ENCODE measurements around the gene PHF19.

The PHF19 gene

GRCh38 chr9:120873512-120873911, 3.5 kb downstream of the PHF19 start:
- no peak for DNase-seq (ENCODE audit: low read depth in 2 of 2)

DNA sequence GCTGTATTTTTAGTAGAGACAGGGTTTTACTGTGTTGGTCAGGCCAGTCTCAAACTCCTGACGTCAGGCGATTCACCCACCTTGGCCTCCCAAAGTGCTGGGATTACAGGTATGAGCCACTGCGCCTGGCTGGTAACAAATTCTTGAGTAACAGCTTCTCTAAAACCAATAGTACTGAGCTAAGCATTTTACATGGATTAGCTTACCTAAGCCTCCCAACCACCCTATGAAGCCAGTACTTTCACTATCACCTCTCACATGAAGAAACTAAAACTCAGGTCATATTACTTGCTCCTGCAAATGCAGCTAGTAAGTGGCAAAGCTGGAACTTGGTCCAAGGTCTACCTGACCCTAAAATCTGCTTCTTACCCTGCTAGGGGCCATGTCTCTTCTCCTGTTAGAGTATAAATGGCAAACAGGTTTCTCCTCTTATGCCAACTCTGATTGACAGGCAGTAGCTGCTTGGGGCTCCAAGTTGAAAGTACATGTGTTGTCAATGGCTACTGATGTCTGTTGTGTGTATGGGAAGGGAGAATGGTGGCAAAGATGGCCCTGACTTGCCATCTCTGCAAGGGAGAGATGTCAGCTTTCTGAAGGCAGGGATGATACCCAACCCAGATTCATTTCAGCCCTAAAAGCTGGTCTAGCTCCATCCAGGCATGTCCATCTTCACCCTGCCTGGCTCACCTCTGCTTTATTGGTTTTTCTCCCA, 4.0 kb downstream of the PHF19 start:
- no peak for DNase-seq (ENCODE audit: low read depth in 2 of 2)

- no peak for DNase-seq (ENCODE audit: low read depth in 2 of 2)
These were observed 6.8 kb downstream of the PHF19 start for GRCh38 chr9:120870206-120870605.

GRCh38 chr9:120869726-120870125, 7.3 kb downstream of the PHF19 start:
- DNase-seq (ENCODE audit: low read depth in 2 of 2), result no peak

GRCh38 chr9:120869360-120869687, 7.7 kb downstream of the PHF19 start:
- DNase-seq (ENCODE audit: low read depth in 2 of 2), result no peak

DNA sequence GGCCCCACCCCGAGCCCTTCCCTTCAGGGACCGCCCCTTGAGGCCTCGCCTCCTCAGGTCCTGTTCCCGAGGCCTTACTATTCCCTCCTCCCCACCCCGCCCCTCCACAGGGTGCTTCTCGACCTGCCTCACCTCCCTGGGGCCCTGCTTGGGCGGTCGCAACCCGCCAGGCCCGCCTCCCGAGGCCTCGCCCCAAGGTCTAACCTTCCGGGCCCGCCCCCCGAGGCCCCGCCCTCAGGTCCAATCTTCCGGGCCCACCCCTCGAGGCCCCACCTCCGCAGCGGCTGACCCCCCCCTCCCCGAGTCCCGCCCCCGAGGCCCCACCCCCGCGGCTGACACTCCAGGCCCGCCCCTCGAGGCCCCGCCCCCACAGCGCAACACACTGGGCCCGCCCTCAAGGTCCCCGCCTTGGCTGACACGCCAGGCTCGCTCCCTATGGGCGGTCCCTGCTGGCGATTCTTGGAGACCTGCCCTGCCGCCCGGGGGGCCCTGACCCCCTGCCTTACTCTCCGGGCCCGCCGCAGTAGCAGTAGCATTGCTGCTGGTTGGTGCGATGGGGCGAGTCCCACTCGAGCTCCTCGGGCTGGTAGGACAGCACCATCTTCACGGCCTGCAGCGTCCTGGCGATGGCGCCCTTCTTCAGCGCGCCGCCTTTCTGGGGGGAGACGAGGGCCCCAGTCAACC, 8.2 kb downstream of the PHF19 start:
- DNase-seq (ENCODE audit: low read depth in 2 of 2), result peak; percentile 79

- DNase-seq (ENCODE audit: low read depth in 2 of 2), result peak in 1 of 2 experiments; percentile 34
These were observed 8.7 kb downstream of the PHF19 start for GRCh38 chr9:120868339-120868675.

GRCh38 chr9:120867676-120868338, 9.2 kb downstream of the PHF19 start:
- DNase-seq (ENCODE audit: low read depth in 2 of 2), result no peak

- no peak for DNase-seq (ENCODE audit: low read depth in 2 of 2)
These were observed 10.3 kb downstream of the PHF19 start for GRCh38 chr9:120866651-120867050.

DNA sequence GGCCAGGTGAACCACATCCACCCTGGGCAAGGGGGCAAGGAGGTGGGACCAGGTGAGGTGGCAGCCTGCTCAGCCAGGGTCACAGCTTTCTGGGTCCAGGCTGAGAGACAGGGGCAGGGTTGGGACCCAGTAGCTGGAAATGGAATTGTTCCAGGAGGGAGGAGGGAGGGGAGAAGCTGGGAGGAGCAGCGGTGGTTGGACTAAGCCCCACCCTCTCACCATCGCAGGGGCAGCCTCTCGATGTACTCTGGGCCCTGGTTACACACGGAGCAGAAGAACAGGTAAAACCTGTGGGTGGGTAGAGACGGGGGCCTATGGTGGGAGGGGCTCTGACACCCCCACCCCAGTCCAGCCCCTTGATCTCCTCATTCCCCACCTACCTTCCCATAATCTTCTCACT, 11.2 kb downstream of the PHF19 start:
- DNase-seq (ENCODE audit: low read depth in 2 of 2), result no peak

DNA sequence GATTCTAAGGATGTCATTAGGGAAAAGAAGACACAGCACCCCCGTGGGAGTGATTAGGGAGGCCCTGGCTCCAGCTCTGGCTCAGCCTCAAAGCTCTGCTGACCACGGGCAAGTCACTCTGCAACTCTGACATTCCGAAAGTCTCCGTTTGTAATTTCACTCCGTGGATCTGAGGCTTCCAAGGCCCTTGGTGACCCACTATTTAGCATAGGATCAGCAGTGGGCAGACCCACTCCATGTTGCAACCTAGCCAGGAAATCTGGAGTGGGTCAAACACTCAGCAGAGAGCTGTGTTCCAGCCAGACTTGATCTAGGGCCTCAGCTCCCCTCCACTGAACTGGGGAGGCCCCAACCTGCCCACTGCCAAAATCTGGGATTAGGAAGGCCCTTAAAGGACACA, 11.8 kb downstream of the PHF19 start:
- DNase-seq (ENCODE audit: low read depth in 2 of 2), result no peak

GRCh38 chr9:120864719-120865118, 12.3 kb downstream of the PHF19 start:
- no peak for DNase-seq (ENCODE audit: low read depth in 2 of 2)

- DNase-seq (ENCODE audit: low read depth in 2 of 2), result no peak
These were observed 13.2 kb downstream of the PHF19 start for GRCh38 chr9:120863833-120864232.

GRCh38 chr9:120862452-120862851, 14.5 kb downstream of the PHF19 start:
- no peak for DNase-seq (ENCODE audit: low read depth in 2 of 2)

GRCh38 chr9:120861935-120862334, 15.1 kb downstream of the PHF19 start:
- DNase-seq (ENCODE audit: low read depth in 2 of 2), result no peak

DNA sequence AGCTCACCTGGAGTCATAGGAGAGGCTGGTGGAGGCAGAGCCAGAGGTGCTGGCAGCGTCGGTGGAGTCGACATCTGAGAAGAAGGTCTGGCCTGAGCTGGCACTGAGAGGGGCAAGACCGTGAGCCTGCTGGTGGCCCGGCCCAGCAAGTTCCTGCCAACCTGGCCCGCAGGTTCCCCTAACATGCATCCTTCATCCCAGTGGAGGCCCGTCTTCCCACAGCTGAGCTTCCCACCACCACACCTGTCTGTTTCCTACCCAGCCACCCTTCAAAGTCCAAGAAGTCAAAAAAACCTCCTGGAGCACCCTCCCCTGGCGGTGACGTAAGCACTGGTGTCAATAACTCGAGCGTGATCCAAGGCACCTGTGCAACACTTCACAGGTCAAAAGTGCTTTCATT, 16.9 kb downstream of the PHF19 start:
- no peak for DNase-seq (ENCODE audit: low read depth in 2 of 2)

GRCh38 chr9:120859361-120859760, 17.6 kb downstream of the PHF19 start:
- DNase-seq (ENCODE audit: low read depth in 2 of 2), result no peak

DNA sequence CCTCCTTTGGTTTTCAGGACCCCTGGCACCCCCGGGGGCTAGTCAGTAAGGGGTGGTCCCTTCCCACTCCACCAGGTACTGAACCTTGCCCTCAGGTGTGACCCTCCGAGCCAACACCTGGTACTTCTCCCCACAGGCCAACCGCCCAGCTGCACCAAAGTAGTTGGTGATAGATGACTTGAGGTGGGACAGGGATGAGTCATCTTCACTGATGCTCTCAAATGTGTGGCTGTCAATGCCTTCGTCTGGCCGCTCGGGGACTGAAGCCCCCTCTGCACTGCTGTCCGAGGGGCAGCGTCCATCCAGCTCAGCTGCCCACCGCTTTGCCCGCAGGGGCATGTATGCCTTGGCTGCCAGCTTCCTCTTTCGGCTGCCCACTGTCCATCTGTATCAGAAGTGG, 19.1 kb downstream of the PHF19 start:
- no peak for DNase-seq (ENCODE audit: low read depth in 2 of 2)

GRCh38 chr9:120857481-120857880, 19.5 kb downstream of the PHF19 start:
- DNase-seq (ENCODE audit: low read depth in 2 of 2), result no peak

- DNase-seq (ENCODE audit: low read depth in 2 of 2), result no peak
These were observed 20.3 kb downstream of the PHF19 start for GRCh38 chr9:120856700-120857099.

DNA sequence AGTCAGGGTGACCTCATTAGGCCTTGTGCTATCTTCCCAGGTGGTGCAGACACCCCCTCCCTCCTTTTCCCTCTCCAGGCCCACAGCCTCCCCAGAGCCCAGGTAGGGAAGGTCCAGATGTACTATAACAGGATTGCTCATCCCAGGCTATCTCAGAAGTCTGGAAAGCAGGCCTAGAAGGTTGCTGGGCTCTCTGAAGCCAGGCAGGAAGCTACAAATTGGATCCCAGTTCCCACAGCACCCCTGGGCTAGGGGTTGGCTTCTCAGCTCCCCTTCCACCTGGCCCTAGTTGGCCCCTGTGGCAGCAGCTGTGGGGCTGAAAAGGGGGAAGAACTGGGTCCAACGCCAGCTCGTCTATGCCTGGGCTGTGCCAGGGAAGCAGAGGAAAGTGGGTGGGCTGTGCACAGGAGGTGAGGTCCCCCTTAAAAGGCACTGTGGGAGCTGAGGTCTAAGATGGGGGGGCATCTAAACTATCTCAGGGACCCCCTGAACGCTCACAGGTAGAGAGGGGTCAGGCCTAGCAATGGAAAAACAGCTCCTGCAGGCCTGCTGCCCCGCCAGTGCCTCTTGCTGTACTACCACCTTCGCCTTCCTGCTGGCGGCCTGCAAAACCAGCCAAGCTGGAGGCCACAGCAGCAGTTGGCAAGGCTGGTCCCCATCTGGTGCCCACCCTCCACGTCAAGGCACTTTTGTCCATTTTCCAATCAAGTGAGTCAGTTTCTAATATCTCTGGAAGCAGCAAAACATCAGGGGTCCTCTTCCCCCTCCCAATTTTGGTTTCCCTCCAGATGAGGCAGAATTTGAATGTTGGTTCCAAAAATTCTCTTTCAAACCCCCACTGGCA, 20.9 kb downstream of the PHF19 start:
- DNase-seq (ENCODE audit: low read depth in 2 of 2), result no peak

DNA sequence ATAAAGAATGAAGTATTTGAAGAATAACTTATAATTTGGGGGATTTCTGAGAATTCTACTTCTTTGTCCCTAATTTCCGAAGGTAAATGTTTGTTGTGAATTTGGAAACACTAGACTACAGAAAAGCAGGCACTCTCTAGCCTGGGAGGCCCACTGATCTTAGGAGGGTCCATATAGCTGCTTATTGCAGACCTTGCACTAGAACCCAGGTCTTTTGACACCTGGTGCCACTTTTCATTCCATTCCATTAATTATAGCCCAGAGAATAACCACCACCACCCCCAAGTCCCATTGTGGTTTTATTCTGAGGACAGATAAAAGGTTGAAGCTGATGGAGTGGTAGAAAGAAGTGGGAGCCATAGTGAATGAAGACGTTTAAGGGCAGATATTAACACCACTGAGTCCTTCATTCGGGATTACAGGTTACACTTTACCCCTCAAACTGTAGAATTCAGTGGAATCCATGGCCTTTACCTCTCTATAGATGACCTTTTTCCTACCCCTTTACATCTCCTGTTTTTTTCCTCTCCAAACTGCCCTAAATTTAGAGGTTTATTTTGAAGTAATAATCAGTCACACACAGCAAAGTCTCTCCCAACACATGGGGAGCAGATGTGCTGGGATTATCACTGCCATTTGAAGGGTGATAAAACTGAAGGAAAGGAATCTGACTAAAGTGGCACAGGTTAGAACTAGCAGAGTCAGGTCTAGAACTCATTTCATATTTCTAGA, 22.2 kb downstream of the PHF19 start:
- DNase-seq (ENCODE audit: low read depth in 2 of 2), result no peak
